MM.1S (cell line): ENCODE data around the gene PSAPL1.

Experiments
- DNase-seq: peaks from one replicate; pipeline ENCODE4 v3.0.0-alpha.2; 2015
- H2AFZ ChIP-seq: fragments of 300-600 bp; sonication (generic); 2 replicates; pipeline ENCODE4 v1.6.0; 2016; ENCODE audit warnings: antibody characterized with exemption, low read length
- H3F3A ChIP-seq: fragments of 300-600 bp; sonication (generic); 2 replicates; pipeline ENCODE4 v1.6.1; 2016; ENCODE audit warnings: mild to moderate bottlenecking, antibody characterized with exemption, low read length, moderate library complexity, mixed read lengths; ENCODE audit not compliant: insufficient read depth
- H3K27ac ChIP-seq: fragments of 300-600 bp; sonication (generic); 2 replicates; pipeline ENCODE4 v1.5.1; 2016; ENCODE audit warnings: mild to moderate bottlenecking, low read length
- H3K27me3 ChIP-seq: fragments of 300-600 bp; sonication (generic); replicated peaks from 2 replicates; pipeline ENCODE4 v1.6.0; 2016; ENCODE audit warnings: low read length; ENCODE audit not compliant: insufficient read depth
- H3K36me3 ChIP-seq: fragments of 300-600 bp; sonication (generic); replicated peaks from 2 replicates; pipeline ENCODE4 v1.6.1; 2016; ENCODE audit warnings: mild to moderate bottlenecking, low read length, mixed read lengths; ENCODE audit not compliant: insufficient read depth
- H3K4me1 ChIP-seq: fragments of 300-600 bp; sonication (generic); 2 replicates; pipeline ENCODE4 v1.6.1; 2016; ENCODE audit warnings: low read length, mixed read lengths
- H3K4me2 ChIP-seq: fragments of 300-600 bp; sonication (generic); 2 replicates; pipeline ENCODE4 v1.6.0; 2016; ENCODE audit warnings: low read depth, low read length
- H3K4me3 ChIP-seq: fragments of 300-600 bp; sonication (generic); 2 replicates; pipeline ENCODE4 v1.5.1; 2016; ENCODE audit warnings: low read length, mixed read lengths
- H3K79me2 ChIP-seq: fragments of 300-600 bp; sonication (generic); 2 replicates; pipeline ENCODE4 v1.6.1; 2016; ENCODE audit warnings: mixed run types, low read length, mixed read lengths
- H3K9ac ChIP-seq: fragments of 300-600 bp; sonication (generic); 2 replicates; pipeline ENCODE4 v1.6.1; 2016; ENCODE audit warnings: low read length, mixed read lengths
- H3K9me2 ChIP-seq: fragments of 300-600 bp; sonication (generic); replicated peaks from 2 replicates; pipeline ENCODE4 v1.6.1; 2016; ENCODE audit warnings: mild to moderate bottlenecking, low read length, mixed read lengths; ENCODE audit not compliant: insufficient read depth
- H3K9me3 ChIP-seq: fragments of 300-600 bp; sonication (generic); replicated peaks from 2 replicates; pipeline ENCODE4 v1.6.1; 2016; ENCODE audit warnings: mild to moderate bottlenecking, low read length, mixed read lengths; ENCODE audit not compliant: insufficient read depth
- H4K20me1 ChIP-seq: fragments of 300-600 bp; sonication (generic); 2 replicates; pipeline ENCODE4 v1.6.1; 2016; ENCODE audit warnings: mild to moderate bottlenecking, low read length, moderate library complexity, mixed read lengths; ENCODE audit not compliant: insufficient read depth
- CTCF ChIP-seq: fragments of 300-600 bp; sonication (generic); IDR thresholded peaks from 2 replicates; pipeline ENCODE4 v1.5.1; 2016; ENCODE audit warnings: antibody characterized with exemption, low read length, mixed read lengths
- EZH2 ChIP-seq: fragments of 300-600 bp; sonication (generic); optimal IDR thresholded peaks from 2 replicates; pipeline ENCODE3; 2017; ENCODE audit warnings: low read depth, mild to moderate bottlenecking, antibody characterized with exemption, low read length, mixed read lengths
- EZH2phosphoT487 ChIP-seq: fragments of 300-600 bp; sonication (generic); IDR thresholded peaks from 2 replicates; pipeline ENCODE4 v1.6.1; 2018; ENCODE audit warnings: antibody characterized with exemption, low read length

Gene PSAPL1

GRCh38 chr4:7469023-7469422 is 34.3 kb upstream of the PSAPL1 start:
- DNase-seq: no peak
- H3K9me2 ChIP-seq: no peaks in the 10 kb centered on the region
- H3K4me1 ChIP-seq: no peaks in the 10 kb centered on the region
- no peak overlapping the region for H3K9ac ChIP-seq
- H2AFZ ChIP-seq: no peak overlapping the region
- peaks cover 99% of the 10 kb centered on the region for H3K27me3 ChIP-seq
- no peaks in the 10 kb centered on the region for H3K9me3 ChIP-seq
- H3K79me2 ChIP-seq: no peaks in the 10 kb centered on the region
- no peak for TF ChIP-seq EZH2phosphoT487
- no peak overlapping the region for H3K4me2 ChIP-seq
- H3F3A ChIP-seq: no peaks in the 10 kb centered on the region
- H3K36me3 ChIP-seq: no peaks in the 10 kb centered on the region
- no peak overlapping the region for H3K4me3 ChIP-seq
- no peaks in the 10 kb centered on the region for H4K20me1 ChIP-seq
- no peak overlapping the region for H3K27ac ChIP-seq

- no peak overlapping the region for H3K4me3 ChIP-seq
- H3K27ac ChIP-seq: no peak overlapping the region
- no peaks in the 10 kb centered on the region for H3K4me1 ChIP-seq
- no peak for DNase-seq
- no peaks in the 10 kb centered on the region for H4K20me1 ChIP-seq
- H3F3A ChIP-seq: no peaks in the 10 kb centered on the region
- H3K4me2 ChIP-seq: no peak overlapping the region
- peaks cover 99% of the 10 kb centered on the region for H3K27me3 ChIP-seq
- H3K9me2 ChIP-seq: no peaks in the 10 kb centered on the region
- H2AFZ ChIP-seq: no peak overlapping the region
- no peak for TF ChIP-seq EZH2
- no peak overlapping the region for H3K9ac ChIP-seq
- H3K79me2 ChIP-seq: no peaks in the 10 kb centered on the region
- H3K9me3 ChIP-seq: no peaks in the 10 kb centered on the region
- no peaks in the 10 kb centered on the region for H3K36me3 ChIP-seq
Observed at GRCh38 chr4:7467471-7467870, 32.7 kb upstream of the PSAPL1 start.

GRCh38 chr4:7466904-7467303 is 32.2 kb upstream of the PSAPL1 start:
- no peaks in the 10 kb centered on the region for H3K4me1 ChIP-seq
- no peak overlapping the region for H3K4me3 ChIP-seq
- H3K27me3 ChIP-seq: peaks cover 99% of the 10 kb centered on the region
- H3K9me2 ChIP-seq: no peaks in the 10 kb centered on the region
- no peaks in the 10 kb centered on the region for H4K20me1 ChIP-seq
- no peak for DNase-seq
- H3K79me2 ChIP-seq: no peaks in the 10 kb centered on the region
- H3K9me3 ChIP-seq: no peaks in the 10 kb centered on the region
- H3F3A ChIP-seq: no peaks in the 10 kb centered on the region
- H3K4me2 ChIP-seq: no peak overlapping the region
- no peaks in the 10 kb centered on the region for H3K36me3 ChIP-seq
- TF ChIP-seq EZH2phosphoT487 (no peak), EZH2 (no peak), CTCF (no peak)
- H2AFZ ChIP-seq: no peak overlapping the region
- no peak overlapping the region for H3K27ac ChIP-seq
- H3K9ac ChIP-seq: no peak overlapping the region

DNA sequence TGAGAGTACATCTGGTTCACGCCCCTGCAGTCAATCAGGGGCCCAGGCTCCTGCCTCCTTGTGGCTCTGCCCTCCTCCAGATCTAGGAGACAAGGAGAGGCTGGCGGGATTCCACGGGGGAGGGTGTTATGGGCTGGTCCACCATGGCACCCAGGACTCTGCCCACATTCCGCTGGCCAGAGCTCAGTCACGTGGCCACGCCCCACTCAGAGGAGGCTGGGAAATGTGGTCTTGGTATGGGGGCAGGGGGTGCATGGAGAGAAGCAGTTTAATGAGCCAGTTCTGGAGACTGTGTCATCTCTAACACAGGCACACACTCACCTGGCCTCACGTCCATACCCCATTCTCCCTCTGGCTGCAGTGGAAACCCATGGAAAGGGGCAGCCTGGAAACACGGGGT is 31.5 kb upstream of the PSAPL1 start:
- no peak overlapping the region for H3K27ac ChIP-seq
- no peaks in the 10 kb centered on the region for H3K9me3 ChIP-seq
- TF ChIP-seq EZH2 (no peak), EZH2phosphoT487 (no peak), CTCF (no peak)
- H3K27me3 ChIP-seq: peaks cover 99% of the 10 kb centered on the region
- no peaks in the 10 kb centered on the region for H3K36me3 ChIP-seq
- DNase-seq: no peak
- no peaks in the 10 kb centered on the region for H4K20me1 ChIP-seq
- H3K4me2 ChIP-seq: no peak overlapping the region
- H3F3A ChIP-seq: no peaks in the 10 kb centered on the region
- H2AFZ ChIP-seq: no peak overlapping the region
- H3K9me2 ChIP-seq: no peaks in the 10 kb centered on the region
- no peak overlapping the region for H3K9ac ChIP-seq
- H3K79me2 ChIP-seq: no peaks in the 10 kb centered on the region
- no peaks in the 10 kb centered on the region for H3K4me1 ChIP-seq
- H3K4me3 ChIP-seq: no peak overlapping the region
